Muscle layer of duodenum (tissue), 2 donors: ENCODE results near the gene THADA.
"Not testable (repeated sequence)": the region's sequence is repeated elsewhere in the genome, so short reads cannot be mapped to it uniquely, and the experiment has no call there.

Source experiments
- H3K27ac ChIP-seq: one replicate; pipeline ENCODE4 v1.7.0; 2013; ENCODE audit warnings: mild to moderate bottlenecking, low read length
- H3K27me3 ChIP-seq: one replicate; pipeline ENCODE4 v1.7.0; 2013; ENCODE audit warnings: low read depth, mild to moderate bottlenecking, control low read depth, low read length
- H3K36me3 ChIP-seq, 2 donors: one replicate each; pipeline ENCODE4 v1.7.0; 2013; ENCODE audit warnings: low read length in 2 of 2, control low read depth in 1 of 2, mild to moderate bottlenecking in 1 of 2; ENCODE audit not compliant: insufficient read depth in 2 of 2, control insufficient read depth in 1 of 2
- H3K4me1 ChIP-seq, 2 donors: one replicate each; pipeline ENCODE4 v1.7.0; 2013; ENCODE audit warnings: low read length in 2 of 2, mild to moderate bottlenecking in 2 of 2, control low read depth in 1 of 2, moderate library complexity in 1 of 2; ENCODE audit not compliant: insufficient read depth in 2 of 2, control insufficient read depth in 1 of 2
- H3K4me3 ChIP-seq, 2 donors: one replicate each; pipeline ENCODE4 v1.7.0; 2013; ENCODE audit warnings: low read length in 2 of 2, low read depth in 1 of 2, mild to moderate bottlenecking in 1 of 2
- H3K9me3 ChIP-seq, 2 donors: one replicate each; pipeline ENCODE4 v1.7.0; 2013; ENCODE audit warnings: low read length in 2 of 2, control low read depth in 1 of 2, mild to moderate bottlenecking in 1 of 2; ENCODE audit not compliant: control insufficient read depth in 1 of 2
- donor health status: healthy.

Gene THADA

DNA sequence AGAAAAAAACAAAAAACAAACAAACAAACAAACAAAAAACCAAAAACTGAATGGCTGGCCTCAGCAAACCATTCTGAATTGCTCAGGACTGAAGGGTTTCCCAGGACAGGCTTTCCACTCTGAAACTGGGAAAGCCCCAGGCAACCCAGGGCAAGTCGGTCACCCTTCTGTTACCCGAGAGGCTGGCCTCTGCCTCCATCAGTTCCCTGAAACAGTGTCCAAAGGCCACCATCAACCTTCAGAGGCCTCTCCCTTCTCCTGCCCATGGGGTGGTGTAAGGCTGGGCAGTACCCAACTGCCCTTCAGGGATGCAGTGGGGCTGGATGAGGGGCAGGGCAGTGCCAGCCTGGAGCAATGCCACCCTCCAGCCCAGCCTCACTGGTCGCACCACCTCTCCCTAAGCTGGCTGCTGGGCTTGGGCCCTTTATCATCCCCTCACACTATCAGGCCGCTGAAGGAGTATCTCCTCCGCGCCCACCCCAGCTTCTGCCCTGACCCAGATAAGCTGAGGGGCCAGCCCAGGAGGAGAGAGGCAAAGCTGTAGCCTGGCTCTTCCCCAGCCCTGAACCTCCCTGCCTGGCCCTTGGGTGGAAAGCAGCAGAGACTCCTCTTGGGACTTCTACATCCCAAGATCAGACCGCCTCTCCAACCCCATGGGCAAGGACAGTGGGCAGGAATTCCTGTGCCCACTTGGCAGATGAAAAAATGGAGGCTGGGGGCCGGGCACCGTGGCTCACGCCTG is 405.4 kb downstream of the THADA start:
- Histone ChIP-seq H3K36me3 (no peaks in the 10 kb centered on the region), H3K9me3 (no peaks in the 10 kb centered on the region), H3K4me3 (no peak overlapping the region), H3K27me3 (no peaks in the 10 kb centered on the region), H3K4me1 (peaks cover 0 to 3% of the 10 kb centered on the region in 2 donors), H3K27ac (no peak overlapping the region)

DNA sequence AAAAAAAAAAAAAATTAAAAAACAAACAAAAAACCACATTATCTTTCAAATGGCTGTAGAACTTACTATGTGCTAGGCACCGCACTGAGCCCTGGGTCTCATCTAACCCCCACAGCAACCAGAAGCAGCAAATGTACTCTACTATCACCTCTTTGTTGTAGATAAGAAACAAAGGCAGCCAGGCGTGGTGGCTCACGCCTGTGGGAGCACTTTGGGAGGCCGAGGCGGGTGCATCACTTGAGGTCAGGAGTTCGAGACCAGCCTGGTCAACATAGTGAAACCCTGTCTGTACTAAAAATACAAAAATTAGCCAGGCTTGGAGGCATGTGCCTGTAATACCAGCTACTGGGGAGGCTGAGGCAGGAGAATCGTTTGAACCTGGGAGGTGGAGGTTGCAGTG is 406.0 kb downstream of the THADA start:
- H3K27me3 ChIP-seq, H3K9me3 ChIP-seq, H3K4me3 ChIP-seq, H3K36me3 ChIP-seq, H3K4me1 ChIP-seq, H3K27ac ChIP-seq: not testable (repeated sequence)

DNA sequence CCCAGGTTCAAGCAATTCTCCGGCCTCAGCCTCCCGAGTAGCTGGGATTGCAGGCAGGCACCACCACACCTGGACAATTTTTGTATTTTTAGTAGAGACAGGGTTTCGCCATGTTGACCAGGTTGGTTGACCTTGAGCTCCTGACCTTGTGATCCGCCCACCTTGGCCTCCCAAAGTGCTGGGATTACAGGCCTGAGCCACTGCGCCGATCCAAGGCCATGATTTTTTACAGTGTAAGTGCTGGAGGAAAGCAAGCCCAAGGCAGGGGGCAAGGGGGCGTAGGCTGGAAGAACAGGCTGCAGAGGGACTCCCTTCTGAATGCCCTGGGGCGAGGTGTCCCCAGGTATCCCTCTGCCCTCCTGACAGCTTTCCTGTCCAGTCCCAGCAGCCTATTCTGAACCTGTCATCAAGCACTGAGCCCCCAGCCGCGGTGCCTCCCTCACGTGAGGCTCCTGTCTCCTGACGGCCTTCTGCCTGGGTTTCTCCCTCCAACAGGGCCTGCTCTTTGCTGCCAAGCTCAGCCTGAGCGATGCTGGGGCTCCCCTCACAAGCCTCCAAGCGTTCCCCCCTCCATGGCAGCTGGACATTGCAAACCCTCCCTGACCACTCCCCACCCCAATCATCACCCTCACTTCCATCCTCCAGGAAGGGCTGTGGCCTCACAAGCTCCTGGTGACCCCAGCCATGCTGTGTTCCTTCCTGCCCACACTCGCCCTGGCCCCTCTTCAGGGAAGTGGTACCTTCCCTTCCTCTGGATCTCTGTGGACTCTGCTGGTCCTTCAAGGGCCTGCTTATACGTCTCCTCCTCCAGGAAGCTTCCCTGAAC is 407.1 kb downstream of the THADA start:
- Histone ChIP-seq H3K4me3 (no peak overlapping the region), H3K27me3 (no peaks in the 10 kb centered on the region), H3K27ac (no peak overlapping the region), H3K4me1 (peaks cover 0 to 3% of the 10 kb centered on the region in 2 donors), H3K36me3 (no peaks in the 10 kb centered on the region), H3K9me3 (no peaks in the 10 kb centered on the region)

DNA sequence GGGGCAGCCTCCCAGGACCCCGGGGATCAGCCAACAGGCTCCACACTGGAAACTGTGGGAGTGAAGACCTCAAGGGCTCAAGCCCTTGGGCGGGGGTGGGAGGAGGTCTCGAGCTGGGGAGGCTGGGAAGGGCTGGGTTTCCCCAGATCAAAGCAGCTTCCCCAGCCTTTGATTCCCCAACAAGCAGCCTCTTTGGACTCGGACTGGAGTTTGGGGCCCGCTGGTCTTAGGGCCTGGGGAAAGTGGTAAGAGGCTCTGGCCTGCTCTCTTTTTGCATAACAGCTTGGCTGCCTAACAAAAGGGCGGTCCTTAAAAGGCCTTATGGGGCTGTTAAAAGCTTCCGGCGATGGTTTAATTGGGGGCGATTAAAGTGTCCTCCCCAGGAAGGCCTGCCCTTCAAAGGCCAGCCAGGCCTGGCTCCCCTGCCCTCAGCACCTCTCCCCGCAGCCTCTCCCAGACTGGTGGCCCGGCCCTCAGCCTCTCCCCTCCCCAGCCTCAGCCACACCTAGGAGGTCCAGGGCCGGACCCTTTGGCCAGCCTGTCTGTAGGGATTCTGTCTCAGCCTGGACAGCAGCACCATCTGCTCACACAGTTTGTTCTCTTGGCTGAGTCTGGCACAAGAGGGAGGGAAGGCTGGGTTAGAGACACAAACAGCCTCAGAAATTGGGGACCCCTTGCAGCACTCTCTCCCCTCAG is 409.0 kb downstream of the THADA start:
- peak overlapping the region; percentile 23 for H3K27ac ChIP-seq
- no peaks in the 10 kb centered on the region for H3K36me3 ChIP-seq
- H3K27me3 ChIP-seq: no peaks in the 10 kb centered on the region
- H3K9me3 ChIP-seq: no peaks in the 10 kb centered on the region
- no peak overlapping the region for H3K4me3 ChIP-seq
- H3K4me1 ChIP-seq: peaks cover 0 to 3% of the 10 kb centered on the region in 2 donors

DNA sequence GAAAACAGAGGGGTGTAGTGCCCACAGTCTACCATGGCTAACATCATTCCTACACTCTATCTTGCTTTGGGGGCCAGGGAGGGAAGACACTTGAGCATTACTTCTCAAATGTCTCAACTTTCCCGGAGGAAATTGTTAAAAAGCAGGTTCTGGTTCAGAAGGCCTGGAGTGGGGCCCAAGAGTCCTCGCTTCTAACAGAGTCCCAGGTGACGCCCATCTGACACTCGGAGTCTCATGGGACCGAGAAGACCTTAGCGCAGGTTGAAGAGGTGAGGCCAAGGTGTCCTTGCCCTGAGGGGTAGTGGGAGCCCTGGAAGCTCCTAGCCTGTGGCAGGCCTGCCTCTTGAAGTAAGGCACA is 409.5 kb downstream of the THADA start:
- H3K4me3 ChIP-seq: no peak overlapping the region
- peaks cover 0 to 3% of the 10 kb centered on the region in 2 donors for H3K4me1 ChIP-seq
- no peaks in the 10 kb centered on the region for H3K36me3 ChIP-seq
- no peaks in the 10 kb centered on the region for H3K9me3 ChIP-seq
- no peaks in the 10 kb centered on the region for H3K27me3 ChIP-seq
- H3K27ac ChIP-seq: peak overlapping the region; percentile 23

DNA sequence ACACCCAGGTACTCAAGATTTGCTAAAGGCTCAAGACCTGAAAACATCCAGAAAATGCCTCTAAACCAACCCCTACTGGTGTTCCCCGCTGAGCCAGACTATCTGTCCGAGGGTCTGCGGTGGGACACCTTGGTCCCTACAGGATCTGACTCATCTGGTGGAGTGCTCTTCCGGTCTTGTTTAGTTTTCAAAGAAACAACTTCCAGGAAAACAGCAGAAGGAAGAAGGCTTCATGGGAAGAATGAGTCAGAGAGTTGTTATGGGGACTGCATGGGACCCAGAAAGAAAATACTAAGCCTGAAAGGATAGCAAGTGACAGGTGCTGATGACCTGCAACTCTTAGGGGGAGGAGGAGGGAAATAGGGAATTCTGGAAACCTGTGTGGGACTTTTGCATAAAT is 410.7 kb downstream of the THADA start:
- no peaks in the 10 kb centered on the region for H3K9me3 ChIP-seq
- no peaks in the 10 kb centered on the region for H3K27me3 ChIP-seq
- H3K4me3 ChIP-seq: no peak overlapping the region
- H3K4me1 ChIP-seq: peaks cover 0 to 3% of the 10 kb centered on the region in 2 donors
- peak overlapping the region; percentile 45 for H3K27ac ChIP-seq
- H3K36me3 ChIP-seq: no peaks in the 10 kb centered on the region

DNA sequence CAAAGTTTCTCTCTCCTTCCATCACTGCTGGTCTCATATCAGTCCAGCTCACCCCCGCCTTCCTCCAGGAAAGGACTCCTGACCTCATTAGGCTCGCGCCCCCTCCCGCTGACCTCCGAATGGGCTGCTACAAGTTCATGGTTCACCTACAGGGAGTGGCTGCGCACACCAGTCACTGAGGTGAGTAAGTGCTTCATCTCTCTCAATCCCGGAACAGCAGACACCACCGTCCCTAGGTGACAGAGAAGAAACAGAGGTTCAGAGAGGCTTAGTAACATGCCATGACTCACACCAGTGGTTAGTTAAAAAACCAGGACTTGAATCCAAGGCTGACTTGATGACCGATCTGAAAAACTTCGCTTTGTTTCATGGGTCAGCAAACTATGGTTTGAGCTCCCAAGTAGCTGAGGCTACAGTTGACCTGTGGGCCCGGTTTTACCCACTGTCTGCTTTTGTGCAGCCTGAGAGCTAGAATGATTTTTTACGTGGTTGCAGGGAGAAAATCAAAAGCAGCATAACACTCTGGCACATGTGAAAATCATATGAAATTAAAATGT is 411.4 kb downstream of the THADA start:
- no peaks in the 10 kb centered on the region for H3K27me3 ChIP-seq
- peak overlapping the region; percentile 45 for H3K27ac ChIP-seq
- no peak overlapping the region for H3K4me3 ChIP-seq
- H3K4me1 ChIP-seq: peaks cover 0 to 3% of the 10 kb centered on the region in 2 donors
- no peaks in the 10 kb centered on the region for H3K9me3 ChIP-seq
- no peaks in the 10 kb centered on the region for H3K36me3 ChIP-seq

DNA sequence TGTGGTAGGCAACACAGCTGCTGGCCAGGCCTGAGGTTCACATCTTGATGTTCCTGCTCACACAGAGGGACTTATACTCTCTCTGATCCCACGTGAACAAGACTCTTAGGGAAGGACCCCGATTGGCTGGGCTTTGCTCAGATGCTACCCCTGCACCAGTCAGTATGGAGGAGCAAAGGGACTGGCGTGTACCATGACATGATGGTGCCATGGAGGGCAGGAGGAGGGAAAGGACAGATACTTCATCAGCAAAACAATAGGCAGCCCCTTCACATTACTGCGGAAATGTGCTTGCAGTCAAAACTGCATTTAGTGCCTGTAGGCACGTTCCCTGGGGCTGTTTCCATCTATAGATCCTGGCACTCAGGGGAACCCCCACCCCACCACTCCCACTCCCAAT is 412.1 kb downstream of the THADA start:
- no peak overlapping the region for H3K27ac ChIP-seq
- no peaks in the 10 kb centered on the region for H3K36me3 ChIP-seq
- peaks cover 3% of the 10 kb centered on the region in 2 donors for H3K4me1 ChIP-seq
- no peaks in the 10 kb centered on the region for H3K27me3 ChIP-seq
- no peak overlapping the region for H3K4me3 ChIP-seq
- no peaks in the 10 kb centered on the region for H3K9me3 ChIP-seq

DNA sequence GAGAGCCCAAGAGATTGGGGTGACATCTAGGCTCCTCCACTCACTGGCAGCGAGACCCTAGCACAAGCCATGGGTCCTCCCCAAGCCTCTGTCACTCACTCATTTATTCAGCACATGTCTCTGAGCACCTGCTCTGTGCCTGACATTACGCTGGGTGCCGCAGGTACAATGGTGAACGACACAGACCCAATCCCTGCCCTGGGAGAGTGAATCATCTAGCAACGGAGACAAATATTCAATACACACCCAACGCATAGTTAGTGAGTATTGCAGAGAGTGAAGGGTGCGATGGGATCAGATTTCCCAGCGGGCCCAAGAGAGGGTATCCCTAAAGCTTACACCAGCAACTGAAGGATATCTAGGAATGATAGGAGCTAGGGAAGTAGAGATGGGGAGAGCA is 414.9 kb downstream of the THADA start:
- Histone ChIP-seq H3K27ac (no peak overlapping the region), H3K4me3 (no peak overlapping the region), H3K27me3 (no peaks in the 10 kb centered on the region), H3K4me1 (peaks cover 3 to 5% of the 10 kb centered on the region in 2 donors), H3K36me3 (no peaks in the 10 kb centered on the region), H3K9me3 (no peaks in the 10 kb centered on the region)
